GM12892 (cell line): ENCODE results near the gene RHEB.

Experiments
- DNase-seq: peaks from one replicate; pipeline ENCODE4 v3.0.0; 2011; ENCODE audit not compliant: insufficient read length
- FAIRE-seq: peaks from 2 replicates; lab custom pipeline; 2011; peaks lifted over from hg19 to GRCh38; lab: Jason Lieb, UNC
- POLR2A ChIP-seq: IDR thresholded peaks from 2 replicates; pipeline ENCODE4 v1.6.1; 2011; ENCODE audit warnings: low read depth, low read length, control low read depth
- POLR2AphosphoS5 ChIP-seq: IDR thresholded peaks from 2 replicates; pipeline ENCODE4 v1.6.1; 2011; ENCODE audit warnings: low read depth, low read length, control low read depth
- TAF1 ChIP-seq: IDR thresholded peaks from 2 replicates; pipeline ENCODE4 v1.6.1; 2011; ENCODE audit warnings: low read depth, mild to moderate bottlenecking, control low read depth, low read length, borderline replicate concordance

The RHEB gene

GRCh38 chr7:151439855-151440798 lies 79.6 kb downstream of the RHEB start, which contains the start of gene CRYGN:
TSS of gene CRYGN (minus strand) at chr7:151440141. CDS start at chr7:151439917, 224 bp downstream.
- FAIRE-seq (no peak), DNase-seq (no peak)
- TF ChIP-seq POLR2AphosphoS5 (no peak), POLR2A (no peak), TAF1 (no peak)

GRCh38 chr7:151438864-151439601 lies 80.7 kb downstream of the RHEB start:
- FAIRE-seq (no peak), DNase-seq (no peak)
- TF ChIP-seq POLR2AphosphoS5 (no peak), TAF1 (no peak), POLR2A (no peak)

- no peak for FAIRE-seq
- TF ChIP-seq POLR2AphosphoS5 = no peak
- TF ChIP-seq POLR2A = no peak
- no peak for TF ChIP-seq TAF1
- no peak for DNase-seq
Measured at GRCh38 chr7:151437866-151438516, 81.7 kb downstream of the RHEB start.

- DNase-seq = no peak
- TF ChIP-seq POLR2A (no peak), TAF1 (no peak), POLR2AphosphoS5 (no peak)
- FAIRE-seq = no peak
Measured at GRCh38 chr7:151437159-151437553, 82.5 kb downstream of the RHEB start.

- DNase-seq = no peak
- FAIRE-seq = no peak
- TF ChIP-seq POLR2AphosphoS5 = no peak
- TF ChIP-seq POLR2A = no peak
- TF ChIP-seq TAF1 = no peak
Measured at GRCh38 chr7:151436446-151437158, 83.1 kb downstream of the RHEB start.

- FAIRE-seq (no peak), DNase-seq (no peak)
- TF ChIP-seq POLR2AphosphoS5 (no peak), POLR2A (no peak), TAF1 (no peak)
Measured at GRCh38 chr7:151435971-151436370, 83.7 kb downstream of the RHEB start.

GRCh38 chr7:151435103-151435916 lies 84.4 kb downstream of the RHEB start:
- no peak for TF ChIP-seq POLR2A
- TF ChIP-seq TAF1 = no peak
- TF ChIP-seq POLR2AphosphoS5 = no peak
- FAIRE-seq (no peak), DNase-seq (no peak)

- no peak for TF ChIP-seq POLR2AphosphoS5
- no peak for TF ChIP-seq POLR2A
- no peak for TF ChIP-seq TAF1
- FAIRE-seq (no peak), DNase-seq (no peak)
Measured at GRCh38 chr7:151434549-151434948, 85.1 kb downstream of the RHEB start.

- DNase-seq (no peak), FAIRE-seq (no peak)
- TF ChIP-seq TAF1 = no peak
- TF ChIP-seq POLR2AphosphoS5 = no peak
- TF ChIP-seq POLR2A = no peak
Measured at GRCh38 chr7:151433721-151434400, 85.8 kb downstream of the RHEB start.

- FAIRE-seq (no peak), DNase-seq (peak; percentile 76)
- TF ChIP-seq POLR2AphosphoS5 (no peak), POLR2A (no peak), TAF1 (no peak)
Measured at GRCh38 chr7:151432658-151433521, 86.8 kb downstream of the RHEB start.
